GM21367 (cell line): ENCODE measurements around the gene PTPRM.
"Not testable (repeated sequence)": the region's sequence is repeated elsewhere in the genome, so short reads cannot be mapped to it uniquely, and the experiment has no call there.

Experiments used
- ATAC-seq: cut with Tn5 transposase; IDR thresholded peaks from one replicate; pipeline ENCODE4 v1.9.1; 2021; ENCODE audit not compliant: unreplicated experiment

The PTPRM gene

GRCh38 chr18:7926526-7926925 lies 359.4 kb downstream of the PTPRM start:
- ATAC-seq, result no peak

- no peak for ATAC-seq
Measured at GRCh38 chr18:7927119-7927518, 360.0 kb downstream of the PTPRM start.

- no peak for ATAC-seq
Measured at GRCh38 chr18:7931763-7932162, 364.6 kb downstream of the PTPRM start.

GRCh38 chr18:7937268-7937667 lies 370.2 kb downstream of the PTPRM start:
- ATAC-seq, result no peak

GRCh38 chr18:7939521-7939920 lies 372.4 kb downstream of the PTPRM start:
- no peak for ATAC-seq

- no peak for ATAC-seq
Measured at GRCh38 chr18:7940379-7940778, 373.3 kb downstream of the PTPRM start.

GRCh38 chr18:7940971-7941370 lies 373.9 kb downstream of the PTPRM start:
- no peak for ATAC-seq

GRCh38 chr18:7941533-7941932 lies 374.4 kb downstream of the PTPRM start:
- no peak for ATAC-seq

GRCh38 chr18:7945882-7946281 lies 378.8 kb downstream of the PTPRM start:
- ATAC-seq, result no peak

GRCh38 chr18:7946734-7947377 lies 379.7 kb downstream of the PTPRM start:
- no peak for ATAC-seq

GRCh38 chr18:7950380-7951136 lies 383.4 kb downstream of the PTPRM start:
- ATAC-seq, result no peak

GRCh38 chr18:7953095-7953958 lies 386.2 kb downstream of the PTPRM start:
- ATAC-seq, result peak; percentile 70

GRCh38 chr18:7954238-7954637 lies 387.1 kb downstream of the PTPRM start:
- no peak for ATAC-seq

GRCh38 chr18:7955175-7955574 lies 388.1 kb downstream of the PTPRM start:
- no peak for ATAC-seq

- no peak for ATAC-seq
Measured at GRCh38 chr18:7957297-7957696, 390.2 kb downstream of the PTPRM start.

GRCh38 chr18:7958081-7958896 lies 391.2 kb downstream of the PTPRM start:
- no peak for ATAC-seq

- no peak for ATAC-seq
Measured at GRCh38 chr18:7958897-7959146, 391.7 kb downstream of the PTPRM start.

- not testable (repeated sequence) for ATAC-seq
Measured at GRCh38 chr18:7966682-7967081, 399.6 kb downstream of the PTPRM start.

GRCh38 chr18:7974200-7974874 lies 407.2 kb downstream of the PTPRM start:
- no peak for ATAC-seq

GRCh38 chr18:7977897-7978296 lies 410.8 kb downstream of the PTPRM start:
- ATAC-seq, result no peak

- no peak for ATAC-seq
Measured at GRCh38 chr18:7978834-7979233, 411.7 kb downstream of the PTPRM start.
